Stimulated activated CD4-positive, alpha-beta T cell treated with anti-CD3 and anti-CD28 coated beads, TNF-alpha, amount 100 ng/mL, for 4 hours (primary cell): ENCODE data around the gene STX7.
"Not testable (repeated sequence)": the region's sequence is repeated elsewhere in the genome, so short reads cannot be mapped to it uniquely, and the experiment has no call there.

Experiments
- DNase-seq, 3 experiments: peaks; one replicate each; pipeline ENCODE4 v3.0.0-alpha.2; 2020; ENCODE audit warnings: low read depth in 3 of 3

The STX7 gene, protein sequence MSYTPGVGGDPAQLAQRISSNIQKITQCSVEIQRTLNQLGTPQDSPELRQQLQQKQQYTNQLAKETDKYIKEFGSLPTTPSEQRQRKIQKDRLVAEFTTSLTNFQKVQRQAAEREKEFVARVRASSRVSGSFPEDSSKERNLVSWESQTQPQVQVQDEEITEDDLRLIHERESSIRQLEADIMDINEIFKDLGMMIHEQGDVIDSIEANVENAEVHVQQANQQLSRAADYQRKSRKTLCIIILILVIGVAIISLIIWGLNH

DNA sequence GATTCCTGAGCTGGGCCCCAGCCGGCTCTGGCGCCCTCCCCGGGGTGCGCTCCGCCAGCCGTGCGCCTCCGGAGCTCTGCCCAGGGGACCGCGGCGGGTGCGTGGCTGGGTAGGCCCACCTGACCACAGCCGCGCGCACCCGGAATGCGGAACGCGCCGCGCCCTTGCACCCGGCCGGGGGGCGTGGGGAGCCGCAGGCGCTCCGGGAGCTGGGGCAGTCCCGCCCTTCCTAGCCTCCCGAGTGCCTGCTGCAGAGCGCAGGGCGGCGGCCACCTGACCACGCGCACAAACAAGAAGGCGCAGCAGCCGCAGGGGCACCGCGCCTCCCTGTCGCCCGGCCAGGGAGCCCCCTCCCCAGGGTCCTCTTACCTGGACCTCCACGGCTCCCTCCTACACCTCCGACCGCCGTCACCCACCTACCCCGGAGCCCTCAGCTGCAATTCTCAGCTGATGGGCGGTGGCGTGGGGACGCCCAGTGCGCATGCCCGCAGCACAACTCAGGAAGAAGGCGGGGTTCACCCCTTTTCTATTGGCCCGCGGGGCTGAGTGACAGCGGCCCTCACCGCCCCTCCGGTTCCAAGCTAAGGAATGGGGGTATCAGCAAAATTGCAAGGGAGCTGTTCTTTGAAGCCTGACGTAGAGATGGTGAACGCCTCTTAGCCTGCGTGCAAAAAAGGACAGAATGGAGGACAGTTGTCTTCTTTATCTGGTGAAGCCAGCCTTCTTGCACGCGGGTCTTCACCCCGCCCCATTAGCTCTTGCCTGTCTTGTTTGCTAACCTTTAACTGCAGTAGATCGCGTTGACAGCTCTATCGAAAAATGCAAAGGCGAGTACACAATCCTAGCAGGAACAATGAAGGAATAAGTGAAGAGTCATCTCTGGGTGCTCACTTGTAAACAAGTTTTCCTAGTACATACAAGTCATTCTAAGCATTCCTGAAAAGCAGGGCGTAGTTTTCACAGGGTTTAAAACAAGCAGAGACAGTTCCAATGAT lies at the start of gene STX7:
STX7 (minus strand) TSS at position 479 of the 995 bp plus-strand sequence. CDS start 9,586 bp downstream, outside the sequence.
- peak; percentile 72 to 79 (median 75) for DNase-seq

DNA sequence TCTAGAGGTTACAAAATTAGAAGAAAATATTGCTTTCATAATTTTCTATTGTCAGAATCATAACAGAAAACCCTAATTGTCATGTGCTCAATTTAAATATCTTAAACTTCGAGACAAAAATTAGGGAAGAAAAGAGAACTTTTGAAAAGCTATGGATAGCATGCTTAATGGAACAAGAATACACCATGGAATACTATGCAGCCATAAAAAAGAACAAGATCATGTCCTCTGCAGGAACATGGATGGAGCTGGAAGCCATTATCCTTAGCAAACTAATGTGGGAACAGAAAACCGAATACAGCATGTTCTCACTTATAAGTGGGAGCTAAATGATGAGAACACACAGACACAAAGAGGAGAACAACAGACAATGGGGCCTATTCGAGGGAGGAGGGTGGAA lies 47.2 kb upstream of the STX7 start:
- DNase-seq = not testable (repeated sequence)

DNA sequence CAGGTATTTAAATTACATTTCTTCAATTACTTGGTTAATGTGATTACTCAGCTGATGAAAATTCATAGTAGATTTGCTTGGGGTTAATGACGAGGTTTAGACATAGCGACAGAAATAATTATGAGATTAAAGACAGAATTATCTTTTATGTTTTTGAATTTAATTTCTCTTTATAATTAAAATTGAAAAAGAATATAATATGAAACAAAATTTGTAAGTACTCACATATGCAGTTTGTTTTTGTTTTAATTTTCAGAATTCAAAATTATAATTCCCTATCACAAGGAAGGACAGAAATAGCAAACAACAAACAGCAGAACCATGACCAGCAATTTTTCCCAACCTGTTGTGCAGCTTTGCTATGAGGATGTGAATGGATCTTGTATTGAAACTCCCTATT lies 39.5 kb upstream of the STX7 start, which contains the start of gene TAAR8:
TAAR8 (plus strand) TSS at position 301 of the 400 bp plus-strand sequence; CDS start at position 322, 21 bp downstream.
- DNase-seq = no peak

DNA sequence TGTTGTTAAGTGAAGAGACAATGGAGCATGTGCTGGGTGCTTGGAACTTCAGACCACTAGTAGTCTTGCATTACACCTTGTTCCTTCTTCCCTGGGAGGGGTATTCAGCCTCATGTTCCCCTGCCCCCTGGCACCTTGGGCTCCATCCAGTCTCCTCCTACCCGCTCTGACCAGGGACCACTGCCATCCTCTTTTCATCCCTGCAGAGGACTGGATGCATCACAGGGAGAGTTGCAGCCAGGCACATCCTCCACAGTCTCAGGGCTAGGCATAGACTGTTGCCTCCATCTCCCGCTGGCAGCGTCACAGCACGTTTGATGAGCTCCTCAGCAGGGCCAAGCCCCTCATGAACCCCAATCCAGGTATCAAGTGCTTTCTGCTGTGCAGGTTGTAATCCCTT lies 38.3 kb upstream of the STX7 start:
- no peak for DNase-seq

DNA sequence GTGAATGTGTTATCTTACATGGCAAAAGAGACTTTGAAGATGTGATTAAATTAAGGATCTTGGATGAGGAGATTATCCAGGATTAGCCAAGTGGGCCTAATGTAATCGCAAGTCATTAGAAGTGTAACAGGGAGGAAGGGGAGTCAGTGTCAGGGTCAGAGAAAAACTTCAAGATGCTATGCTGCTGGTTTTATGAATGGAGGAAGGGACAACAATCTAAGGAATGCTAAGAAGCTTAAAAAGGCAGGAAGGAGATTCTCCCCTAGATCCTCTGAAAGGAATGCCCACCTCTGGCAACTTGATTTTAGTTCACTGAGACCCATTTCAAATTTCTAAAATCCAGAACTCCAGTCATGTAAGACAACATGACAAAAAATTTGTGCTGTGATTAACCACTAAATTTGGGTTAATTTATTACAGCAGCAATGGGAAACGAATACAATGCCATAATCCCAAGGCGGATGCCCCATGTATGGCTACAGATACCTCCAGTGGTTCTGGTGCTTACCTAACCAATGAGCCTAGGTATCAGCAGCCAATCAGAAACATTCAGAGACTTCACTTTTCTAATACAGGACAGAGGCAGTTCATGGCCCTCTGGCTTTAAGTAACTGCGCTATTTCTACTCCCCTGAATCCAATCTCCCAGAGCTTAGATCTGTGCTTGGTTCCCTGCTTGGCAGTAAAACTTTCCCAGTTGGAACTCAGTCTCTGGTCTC lies 36.0 kb upstream of the STX7 start:
- DNase-seq = no peak

DNA sequence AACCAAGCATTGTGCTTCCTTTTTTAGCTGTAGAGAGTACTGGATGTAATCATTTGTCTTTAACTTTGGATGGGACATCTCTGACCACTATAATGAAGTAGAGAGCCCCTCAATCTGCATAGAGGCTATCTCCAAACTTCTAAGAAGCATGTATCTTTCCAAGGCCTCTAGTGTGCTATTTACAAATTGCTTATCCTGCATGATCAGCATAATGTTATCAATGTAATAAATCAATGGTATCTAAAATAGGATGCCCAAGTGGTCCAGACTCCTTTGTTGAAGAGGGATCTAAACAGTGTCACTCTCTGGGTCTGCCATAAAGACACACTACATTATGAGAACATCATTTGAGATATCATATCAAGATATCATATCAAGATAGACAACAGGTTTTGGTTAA lies 31.9 kb upstream of the STX7 start:
- DNase-seq = no peak

DNA sequence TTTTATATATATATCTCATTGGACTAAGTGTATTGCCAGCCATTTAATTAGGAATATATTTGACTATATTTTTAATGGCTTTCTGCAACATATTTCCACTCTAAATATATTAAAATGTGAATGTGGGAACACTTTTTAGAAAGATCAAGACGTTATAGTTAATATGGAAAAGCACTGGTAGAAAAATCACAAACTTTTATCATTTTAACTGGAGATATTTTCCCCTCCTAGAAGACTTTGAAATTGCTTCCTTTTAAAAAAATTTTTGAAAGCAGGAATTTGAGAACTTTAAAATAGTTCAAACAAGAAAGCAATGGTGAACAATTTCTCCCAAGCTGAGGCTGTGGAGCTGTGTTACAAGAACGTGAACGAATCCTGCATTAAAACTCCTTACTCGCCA lies 25.1 kb upstream of the STX7 start, which contains the start of gene TAAR9:
TAAR9 (plus strand) TSS at position 301 of the 400 bp plus-strand sequence; CDS start at position 314, 13 bp downstream.
- no peak for DNase-seq

DNA sequence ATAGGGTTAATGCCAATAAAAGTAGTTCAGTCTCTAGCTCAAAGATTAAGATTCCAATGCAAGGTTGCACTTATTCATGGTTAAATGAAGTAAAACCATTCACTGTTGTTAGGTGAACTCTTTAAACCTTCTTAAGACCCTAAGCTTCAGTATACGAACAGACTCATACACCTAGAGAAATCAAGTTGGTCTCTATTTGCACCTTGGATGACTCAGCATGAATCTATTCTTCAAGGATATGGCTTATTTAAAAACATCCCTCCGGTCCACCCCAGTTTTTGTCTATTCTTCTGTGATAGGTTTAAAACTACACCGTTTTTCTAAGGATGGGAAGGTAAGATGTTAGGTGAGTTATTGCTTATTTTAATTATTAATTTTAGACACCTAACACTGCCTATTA lies 24.2 kb upstream of the STX7 start:
- DNase-seq = no peak

DNA sequence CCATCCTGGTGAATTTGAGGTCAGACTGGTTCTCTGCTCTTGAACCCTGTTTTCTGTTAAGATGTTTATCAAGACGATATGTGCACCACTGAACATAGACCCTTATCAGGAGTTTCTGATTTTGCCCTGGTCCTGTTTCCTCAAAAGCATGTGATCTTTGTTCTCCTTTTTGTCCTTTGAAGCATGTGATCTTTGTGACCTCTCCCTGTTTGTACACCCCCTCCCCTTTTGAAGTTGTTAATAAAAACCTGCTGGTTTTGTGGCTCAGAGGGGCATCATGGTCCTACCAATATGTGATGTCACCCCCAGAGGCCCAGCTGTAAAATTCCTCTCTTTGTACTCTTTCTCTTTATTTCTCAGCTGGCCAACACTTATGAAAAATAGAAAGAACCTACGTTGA lies 21.6 kb upstream of the STX7 start:
- DNase-seq = not testable (repeated sequence)

DNA sequence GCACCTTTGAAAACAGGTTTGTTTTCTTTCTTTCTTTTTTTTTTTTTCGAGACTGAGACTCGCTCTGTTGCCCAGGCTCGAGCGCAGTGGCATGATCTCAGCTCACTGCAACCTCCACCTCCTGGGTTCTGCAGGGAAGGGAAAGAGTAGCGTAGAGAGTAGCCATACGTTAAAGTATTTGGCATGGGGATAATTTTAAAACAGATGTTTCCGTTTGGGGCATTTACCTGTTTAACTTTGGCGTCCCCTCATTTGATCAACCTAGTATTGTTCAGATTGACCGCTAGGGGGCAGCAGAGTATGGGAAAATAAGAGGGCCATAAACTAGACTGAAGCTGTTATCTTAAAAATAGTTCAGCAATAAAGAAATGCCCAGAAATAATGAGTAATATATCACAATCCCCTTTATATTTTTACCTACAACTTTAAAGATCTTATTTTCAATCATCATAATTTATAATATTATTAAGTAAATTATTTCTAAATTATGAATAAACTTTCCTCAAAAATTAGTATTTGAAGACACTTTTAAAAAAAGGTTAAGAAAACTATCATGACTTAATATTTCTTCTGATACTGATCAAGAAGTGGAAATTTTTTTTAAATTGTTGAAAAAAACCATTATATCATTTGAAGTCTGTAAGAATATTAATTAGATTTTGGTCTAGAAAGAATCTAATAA lies 17.5 kb upstream of the STX7 start:
- peak; percentile 10 to 54 (median 24) for DNase-seq

DNA sequence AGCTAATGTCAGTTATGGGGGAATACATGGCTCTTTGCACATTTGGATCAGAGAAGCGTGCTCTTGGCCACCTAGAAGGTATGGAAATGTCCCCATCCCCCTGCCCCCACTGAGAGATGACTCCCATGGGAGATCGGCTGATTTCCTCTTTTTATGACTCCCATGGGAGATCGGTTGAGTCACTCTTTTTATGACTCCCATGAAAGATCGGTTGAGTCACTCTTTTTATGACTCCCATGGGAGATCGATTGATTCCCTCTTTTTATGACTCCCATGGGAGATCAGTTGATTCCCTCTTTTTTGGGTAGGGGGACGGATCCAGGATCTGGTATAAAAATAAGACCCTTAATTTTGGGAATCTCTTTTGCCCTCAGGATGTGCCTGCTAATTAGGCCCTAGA lies 14.9 kb upstream of the STX7 start:
- no peak for DNase-seq

DNA sequence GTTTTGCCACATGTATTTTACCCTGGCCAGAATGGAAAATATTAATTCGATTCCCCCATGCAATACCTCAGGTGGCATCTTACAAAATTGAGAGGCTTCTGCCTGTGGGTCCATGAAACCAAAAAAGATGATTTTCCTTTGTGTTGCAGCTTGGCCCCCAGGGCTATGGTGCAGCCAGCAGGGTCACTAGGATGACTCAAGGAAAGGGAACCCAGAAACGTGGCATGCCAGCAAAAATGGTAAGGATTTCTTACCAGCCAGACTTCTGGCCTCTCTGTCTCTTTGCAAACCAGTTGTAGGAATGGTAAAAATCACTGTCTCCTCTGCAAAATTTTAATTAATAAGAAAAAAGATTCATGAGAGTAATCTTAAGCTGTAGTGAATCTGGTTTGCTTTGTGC lies 13.5 kb upstream of the STX7 start:
- DNase-seq = no peak

DNA sequence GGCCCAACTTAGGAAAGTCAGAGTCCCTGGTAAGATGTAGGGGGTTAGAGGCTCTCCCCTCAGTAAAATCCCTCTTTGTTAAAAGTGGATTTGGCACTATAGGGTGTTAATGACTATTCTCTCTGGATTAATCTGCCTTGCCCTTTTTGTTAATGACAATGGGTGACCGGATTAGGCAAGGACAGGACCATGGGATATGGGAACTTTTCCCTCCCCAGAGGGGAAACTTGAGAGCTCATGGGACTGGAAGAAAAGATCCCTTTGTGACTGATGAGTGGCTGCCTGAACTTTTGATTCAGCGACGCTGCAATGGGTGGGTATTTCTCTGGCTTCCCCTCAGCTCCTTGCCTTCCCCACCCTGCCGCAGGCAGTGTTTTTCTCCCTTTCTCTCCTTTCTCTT lies 12.9 kb upstream of the STX7 start:
- no peak for DNase-seq

DNA sequence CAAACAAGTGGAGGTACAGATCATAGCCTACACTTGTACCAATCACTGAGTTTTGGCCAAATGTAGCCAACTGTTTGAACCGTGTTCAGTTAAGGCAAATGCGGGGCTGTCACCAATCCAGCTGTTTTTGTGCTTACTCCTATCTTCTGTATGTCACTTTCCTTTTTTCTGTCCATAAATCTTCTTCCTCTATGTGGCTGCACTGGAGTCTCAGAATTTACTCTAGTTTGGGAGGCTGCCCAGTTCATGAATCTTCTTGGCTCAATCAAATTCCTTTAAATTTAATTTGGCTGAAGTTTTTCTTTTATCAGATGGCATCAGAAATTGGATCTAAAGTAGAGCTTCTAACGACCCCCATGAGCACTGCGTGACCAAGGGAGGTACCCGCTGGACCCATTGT lies 11.7 kb upstream of the STX7 start:
- DNase-seq = no peak

DNA sequence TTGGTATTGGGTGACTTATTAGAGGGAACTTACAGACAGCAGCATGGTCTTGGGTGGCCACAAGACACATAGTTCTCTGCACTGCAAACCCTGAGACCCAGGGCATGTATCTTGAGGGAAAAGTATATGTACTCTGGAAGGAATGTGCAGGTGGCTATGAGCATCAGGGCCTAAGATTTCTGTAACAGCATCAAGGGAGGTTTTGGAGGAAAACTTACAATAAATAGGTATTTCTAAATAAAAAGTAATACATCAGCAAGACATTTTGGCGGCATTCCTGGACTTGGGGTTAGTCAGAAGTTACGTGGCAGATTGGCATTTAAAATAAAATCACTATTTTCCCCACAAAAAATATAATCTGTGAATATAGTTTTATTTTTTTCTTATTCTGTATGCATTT lies 8.0 kb upstream of the STX7 start:
- no peak for DNase-seq

DNA sequence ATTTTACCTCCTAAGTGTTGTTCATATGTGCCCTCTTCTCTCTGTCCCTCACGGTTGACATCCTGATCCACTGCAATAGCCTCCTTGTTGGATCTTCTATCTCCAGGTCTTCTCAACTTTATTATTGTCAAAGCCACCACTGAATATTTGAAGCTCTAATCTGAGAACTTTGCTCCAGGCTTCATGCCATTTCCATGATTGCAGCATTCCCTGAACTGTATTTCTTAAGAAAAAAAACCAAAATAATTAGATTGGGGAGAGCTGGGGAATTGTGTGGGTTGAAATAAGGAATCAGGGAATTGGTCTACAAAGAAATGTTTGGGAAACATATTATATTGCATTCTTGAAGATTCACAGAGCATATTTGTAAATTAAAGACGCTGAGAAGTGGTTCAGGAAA lies 2.5 kb upstream of the STX7 start:
- no peak for DNase-seq

DNA sequence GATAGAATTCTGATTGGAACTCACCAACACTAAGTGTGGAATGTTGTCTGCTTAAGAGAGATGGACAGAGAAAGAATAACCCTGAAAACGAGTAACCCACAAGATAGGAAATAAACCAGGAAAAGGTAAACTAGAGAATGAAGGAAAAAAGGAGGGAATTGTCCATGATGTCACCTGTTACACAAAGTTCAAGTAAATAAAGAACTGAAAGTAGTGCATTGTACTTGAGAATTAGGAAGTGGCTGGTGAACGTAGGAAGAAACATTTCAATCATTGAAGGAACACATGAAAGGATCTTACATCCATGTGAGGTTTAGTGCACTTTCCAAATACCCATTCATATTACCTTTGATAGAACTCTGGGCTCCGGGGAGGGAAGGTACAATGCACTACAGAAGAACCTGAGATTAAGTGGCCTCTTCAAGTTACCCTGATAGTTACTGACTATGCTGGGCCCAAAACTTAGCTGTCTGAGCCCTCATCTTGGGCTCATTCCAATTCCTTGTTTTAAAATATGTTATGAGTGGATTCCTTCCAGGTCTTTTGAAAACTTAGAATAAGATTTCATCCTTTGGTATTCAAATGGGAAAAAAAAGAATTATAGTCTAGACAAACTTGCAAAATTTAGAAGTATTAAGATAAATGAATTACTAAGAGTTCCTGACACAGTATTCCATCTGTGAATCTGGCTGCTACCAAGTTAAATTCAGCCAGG lies 1.1 kb upstream of the STX7 start:
- DNase-seq = no peak

DNA sequence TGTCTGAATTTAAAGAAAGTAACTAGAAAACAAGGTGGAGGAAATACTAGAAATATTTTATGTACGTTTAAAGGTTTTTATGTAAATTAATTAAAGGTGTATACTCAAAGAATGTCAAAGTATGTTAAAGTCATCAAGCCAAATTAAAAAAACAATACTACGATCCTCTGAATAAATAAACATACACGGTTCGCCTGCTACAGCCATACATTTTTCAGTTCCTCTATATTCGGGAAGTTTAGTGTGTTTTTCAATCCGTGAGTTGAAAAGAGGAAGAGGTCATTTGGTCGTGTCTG lies 626 bp downstream of the STX7 start:
- DNase-seq = no peak

DNA sequence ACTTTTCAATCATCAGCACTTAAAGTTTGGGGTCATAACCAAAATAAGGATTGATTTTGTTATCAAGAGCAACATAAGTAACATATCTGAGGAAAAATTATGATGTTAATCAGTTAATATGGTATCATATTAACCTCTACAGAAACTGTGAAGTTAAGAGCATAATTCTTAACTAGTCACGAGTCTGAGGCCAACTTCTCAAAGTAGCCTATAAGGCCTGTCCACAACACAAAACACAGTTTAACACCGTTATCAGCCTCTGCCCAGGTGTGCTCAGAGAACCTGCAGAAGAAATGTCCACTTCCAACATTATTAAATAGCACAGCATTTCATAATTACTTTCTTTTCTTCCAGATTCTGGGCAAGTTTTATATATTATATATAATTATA lies 1.1 kb downstream of the STX7 start:
- no peak for DNase-seq

DNA sequence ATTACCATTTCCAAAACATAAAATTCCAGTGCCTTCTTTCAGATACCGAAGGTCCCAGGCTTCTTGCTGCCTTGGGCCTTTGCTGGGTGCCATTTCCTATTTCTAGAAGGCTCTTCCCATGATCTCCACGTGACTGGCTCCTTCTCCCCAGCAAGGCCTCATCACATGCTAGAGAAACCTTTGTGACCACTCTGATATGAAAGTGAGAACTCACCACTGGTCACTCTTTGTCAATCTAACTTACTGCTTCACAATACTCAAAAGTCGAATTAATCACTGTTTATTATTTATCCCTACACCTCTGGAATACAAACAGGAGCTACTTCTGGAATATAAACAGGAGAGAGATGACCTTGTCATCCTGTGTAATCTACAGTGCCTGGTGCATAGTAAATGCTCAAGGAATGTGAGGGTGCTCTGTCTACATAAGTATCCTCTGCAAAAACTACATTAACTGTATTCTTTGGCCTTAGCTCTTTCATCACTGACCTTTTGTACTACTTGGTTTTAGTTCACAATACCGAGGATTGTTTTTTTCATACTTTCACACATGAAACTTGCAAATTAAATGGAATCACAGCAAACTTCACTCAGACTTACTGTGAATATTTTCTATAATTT lies 1.6 kb downstream of the STX7 start:
- DNase-seq = no peak
